ENCODE measurements around the gene RAD21L1. TPM values are rescaled to one million over a fixed set of nuclear protein-coding genes. Genes with fewer than 3 reads are reported as not detected.

RAD21L1 gene
- total and polyA plus RNA-seq, 11 donors = not detected

GRCh38 chr20:1283522-1284510 is 58.0 kb downstream of the RAD21L1 start:
- Histone ChIP-seq H3K36me3 (no peaks in the 10 kb centered on the region), H3K9me3 (no peaks in the 10 kb centered on the region), H3K4me1 (peaks cover 0 to 21% (median 10%) of the 10 kb centered on the region in 12 donors), H3K27ac (no peak overlapping the region), H3K27me3 (no peaks in the 10 kb centered on the region), H3K4me3 (no peak overlapping the region)
- TF ChIP-seq CTCF (IDR thresholded peaks at IDR 0.05) = no peak
- TF ChIP-seq POLR2A (IDR thresholded peaks at IDR 0.05) = no peak
- DNase-seq = no peak
- no peak for ATAC-seq
- WGBS, 4 donors = 89 to 92% (median 91%) methylated on average over 9 of the region's 9 CpGs
- intact Hi-C loops (cut with DNase I) = loop anchor here in 1 of 10 donors (10.0 kb wide), 1 partner anchor 59 kb away; the partner anchor contains the start of gene RAD21L1

- 77 to 81% (median 79%) methylated on average over 9 of the region's 9 CpGs for WGBS, 4 donors
- TF ChIP-seq CTCF (IDR thresholded peaks at IDR 0.05) (no peak), POLR2A (IDR thresholded peaks at IDR 0.05) (no peak)
- H3K4me3 ChIP-seq = no peak overlapping the region
- intact Hi-C loops (cut with DNase I) = loop anchor here in 1 of 10 donors (10.0 kb wide), 1 partner anchor 62 kb away; the partner anchor contains the start of gene RAD21L1
- H3K36me3 ChIP-seq = no peaks in the 10 kb centered on the region
- H3K27ac ChIP-seq = no peak overlapping the region
- peak in 1 of 4 donors; percentile 32 for ATAC-seq
- peaks cover 0 to 18% (median 6%) of the 10 kb centered on the region in 12 donors for H3K4me1 ChIP-seq
- H3K27me3 ChIP-seq = no peaks in the 10 kb centered on the region
- no peak for DNase-seq
- no peaks in the 10 kb centered on the region for H3K9me3 ChIP-seq
Measured at GRCh38 chr20:1286267-1287024, 60.6 kb downstream of the RAD21L1 start.

GRCh38 chr20:1287306-1287705 is 61.5 kb downstream of the RAD21L1 start:
- intact Hi-C loops (cut with DNase I) = loop anchor here in 1 of 10 donors (10.0 kb wide), 1 partner anchor 63 kb away; the partner anchor contains the start of gene RAD21L1
- no peaks in the 10 kb centered on the region for H3K36me3 ChIP-seq
- ATAC-seq (no peak), DNase-seq (no peak)
- no peaks in the 10 kb centered on the region for H3K27me3 ChIP-seq
- no peaks in the 10 kb centered on the region for H3K9me3 ChIP-seq
- no peak overlapping the region for H3K4me3 ChIP-seq
- 81 to 96% (median 93%) methylated on average over 1 of the region's 1 CpG for WGBS, 4 donors
- peaks cover 0 to 14% (median 5%) of the 10 kb centered on the region in 12 donors for H3K4me1 ChIP-seq
- H3K27ac ChIP-seq = no peak overlapping the region
- TF ChIP-seq POLR2A (IDR thresholded peaks at IDR 0.05) (no peak), CTCF (IDR thresholded peaks at IDR 0.05) (no peak)
